AG10803 (cell line): ENCODE measurements around the gene CHN2.

Experiments
- DNase-seq: peaks from one replicate; pipeline ENCODE4 v3.0.0; 2010; ENCODE audit warnings: low read depth
- H3K4me3 ChIP-seq: 2 replicates; pipeline ENCODE4 v1.5.1; 2011; ENCODE audit warnings: mild to moderate bottlenecking, low read length, control low read depth
- CTCF ChIP-seq: conservative IDR thresholded peaks from 2 replicates; pipeline ENCODE4 v1.5.1; 2011; ENCODE audit warnings: mild to moderate bottlenecking, low read length, control low read depth, inconsistent platforms

The CHN2 gene

GRCh38 chr7:29243910-29244655, 49.5 kb downstream of the CHN2 start:
- no peak for DNase-seq
- TF ChIP-seq CTCF, result no peak

GRCh38 chr7:29247224-29247962, 52.8 kb downstream of the CHN2 start:
- DNase-seq, result no peak
- no peak for TF ChIP-seq CTCF
- H3K4me3 ChIP-seq, result no peak overlapping the region

More at GRCh38 chr7:29243910-29244655, 49.5 kb downstream of the CHN2 start:
- H3K4me3 ChIP-seq, result no peak overlapping the region

GRCh38 chr7:29247963-29248236, 53.3 kb downstream of the CHN2 start:
- H3K4me3 ChIP-seq, result no peak overlapping the region
- TF ChIP-seq CTCF, result no peak

GRCh38 chr7:29248713-29249382, 54.3 kb downstream of the CHN2 start:
- no peak overlapping the region for H3K4me3 ChIP-seq
- DNase-seq, result no peak
- TF ChIP-seq CTCF, result no peak

More at GRCh38 chr7:29247963-29248236, 53.3 kb downstream of the CHN2 start:
- no peak for DNase-seq

GRCh38 chr7:29249383-29249750, 54.8 kb downstream of the CHN2 start:
- no peak for TF ChIP-seq CTCF
- no peak overlapping the region for H3K4me3 ChIP-seq
- no peak for DNase-seq

- no peak for TF ChIP-seq CTCF
Measured at GRCh38 chr7:29249860-29250259, 55.3 kb downstream of the CHN2 start.

GRCh38 chr7:29253225-29253624, 58.6 kb downstream of the CHN2 start:
- no peak for DNase-seq
- no peak overlapping the region for H3K4me3 ChIP-seq
- no peak for TF ChIP-seq CTCF

More at GRCh38 chr7:29249860-29250259, 55.3 kb downstream of the CHN2 start:
- H3K4me3 ChIP-seq, result no peak overlapping the region
- no peak for DNase-seq
